ENCODE results near the gene MYO1B. TPM values are rescaled to one million over a fixed set of nuclear protein-coding genes. Genes with fewer than 3 reads are reported as not detected.

Gene MYO1B
- total and polyA plus RNA-seq, 7 donors: 6.2 to 37.1 (median 13.8) TPM

GRCh38 chr2:191234376-191234775 is 10.8 kb upstream of the MYO1B start:
- WGBS, 2 donors: 81 to 84% methylated on average over 1 of the region's 1 CpG
- no peak overlapping the region for H3K4me3 ChIP-seq
- no peaks in the 10 kb centered on the region for H3K36me3 ChIP-seq
- no peak overlapping the region for H3K27ac ChIP-seq
- no peaks in the 10 kb centered on the region for H3K9me3 ChIP-seq
- TF ChIP-seq EP300 (IDR thresholded peaks at IDR 0.05) (no peak), CTCF (IDR thresholded peaks at IDR 0.05) (no peak), POLR2A (IDR thresholded peaks at IDR 0.05) (no peak), POLR2AphosphoS5 (IDR thresholded peaks at IDR 0.05) (no peak)
- no peaks in the 10 kb centered on the region for H3K4me1 ChIP-seq
- intact Hi-C loops (cut with DNase I): no loop called here
- DNase-seq: no peak
- no peaks in the 10 kb centered on the region for H3K27me3 ChIP-seq

GRCh38 chr2:191240871-191241270 is 4.3 kb upstream of the MYO1B start:
- Histone ChIP-seq H3K4me3 (no peak overlapping the region), H3K9me3 (peaks cover 0 to 6% (median 0%) of the 10 kb centered on the region in 4 donors), H3K27ac (no peak overlapping the region), H3K36me3 (no peaks in the 10 kb centered on the region), H3K4me1 (peaks cover 0 to 11% (median 6%) of the 10 kb centered on the region in 4 donors), H3K27me3 (peaks cover 0 to 10% (median 0%) of the 10 kb centered on the region in 3 donors)
- 94% methylated on average over 5 of the region's 5 CpGs for WGBS, 2 donors
- no peak for DNase-seq
- no peak for TF ChIP-seq CTCF (IDR thresholded peaks at IDR 0.05)
- no peak for TF ChIP-seq POLR2A (IDR thresholded peaks at IDR 0.05)
- no peak for TF ChIP-seq POLR2AphosphoS5 (IDR thresholded peaks at IDR 0.05)
- TF ChIP-seq EP300 (IDR thresholded peaks at IDR 0.05): no peak
- intact Hi-C loops (cut with DNase I): no loop called here

GRCh38 chr2:191241418-191241817 is 3.8 kb upstream of the MYO1B start:
- intact Hi-C loops (cut with DNase I): no loop called here

GRCh38 chr2:191243154-191243553 is 2.0 kb upstream of the MYO1B start:
- no peak overlapping the region for H3K4me3 ChIP-seq
- H3K36me3 ChIP-seq: no peaks in the 10 kb centered on the region
- no peak for DNase-seq
- intact Hi-C loops (cut with DNase I): no loop called here
- peaks cover 0 to 6% (median 0%) of the 10 kb centered on the region in 4 donors for H3K9me3 ChIP-seq
- H3K4me1 ChIP-seq: peaks cover 0 to 17% (median 10%) of the 10 kb centered on the region in 4 donors
- H3K27ac ChIP-seq: no peak overlapping the region
- TF ChIP-seq POLR2A (IDR thresholded peaks at IDR 0.05) (no peak), POLR2AphosphoS5 (IDR thresholded peaks at IDR 0.05) (no peak), CTCF (IDR thresholded peaks at IDR 0.05) (no peak), EP300 (IDR thresholded peaks at IDR 0.05) (no peak)
- peaks cover 0 to 22% (median 0%) of the 10 kb centered on the region in 3 donors for H3K27me3 ChIP-seq
- WGBS, 2 donors: 69 to 91% methylated on average over 1 of the region's 1 CpG

More at GRCh38 chr2:191241418-191241817, 3.8 kb upstream of the MYO1B start:
- no peak for DNase-seq
- Histone ChIP-seq H3K27me3 (peaks cover 0 to 15% (median 0%) of the 10 kb centered on the region in 3 donors), H3K4me3 (no peak overlapping the region), H3K36me3 (no peaks in the 10 kb centered on the region), H3K9me3 (peaks cover 0 to 6% (median 0%) of the 10 kb centered on the region in 4 donors), H3K4me1 (peaks cover 0 to 16% (median 10%) of the 10 kb centered on the region in 4 donors), H3K27ac (no peak overlapping the region)
- 70 to 89% methylated on average over 4 of the region's 4 CpGs for WGBS, 2 donors
- TF ChIP-seq POLR2AphosphoS5 (IDR thresholded peaks at IDR 0.05) (no peak), EP300 (IDR thresholded peaks at IDR 0.05) (no peak), POLR2A (IDR thresholded peaks at IDR 0.05) (no peak), CTCF (IDR thresholded peaks at IDR 0.05) (no peak)

GRCh38 chr2:191244350-191244749 is 854 bp upstream of the MYO1B start:
- Histone ChIP-seq H3K27me3 (peaks cover 0 to 22% (median 0%) of the 10 kb centered on the region in 3 donors), H3K4me1 (peaks cover 0 to 17% (median 10%) of the 10 kb centered on the region in 4 donors), H3K36me3 (no peaks in the 10 kb centered on the region), H3K4me3 (no peak overlapping the region), H3K9me3 (peaks cover 0 to 6% (median 0%) of the 10 kb centered on the region in 4 donors), H3K27ac (no peak overlapping the region)
- WGBS, 2 donors: 95 to 96% methylated on average over 2 of the region's 2 CpGs
- DNase-seq: no peak
- intact Hi-C loops (cut with DNase I): no loop called here
- no peak for TF ChIP-seq POLR2AphosphoS5 (IDR thresholded peaks at IDR 0.05)
- TF ChIP-seq EP300 (IDR thresholded peaks at IDR 0.05): no peak
- TF ChIP-seq POLR2A (IDR thresholded peaks at IDR 0.05): no peak
- TF ChIP-seq CTCF (IDR thresholded peaks at IDR 0.05): no peak

All from sigmoid colon (tissue), 7 donors.